HCT116 (cell line): Measurements from ENCODE around the gene H3-3A. TPM values are rescaled to one million over a fixed set of nuclear protein-coding genes. Genes with fewer than 3 reads are reported as not detected.

ENCODE experiments used
- ATAC-seq: fragments of 200-7000 bp; cut with Tn5 transposase; 2 replicates; pipeline ENCODE4 v1.9.1; 2020; ENCODE audit warnings: mild to moderate bottlenecking, moderate library complexity
- BruUV-seq: library from RNA; stranded (reverse); fragments of 400-500 nt; replicated peaks from 2 replicates; lab custom pipeline; 2021; lab: Mats Ljungman, UMichigan
- CTCF ChIA-PET: fragments of 300-600 bp; sonication (Branson Sonifier 250); formaldehyde crosslinking; loops from one replicate; lab custom pipeline; 2021; ENCODE audit warnings: antibody characterized with exemption; lab: Charles Lee
- POLR2A ChIA-PET: fragments of 300-600, 350-600 bp; sonication (Branson Sonifier 250); formaldehyde crosslinking; loops from one replicate; lab custom pipeline; 2021; ENCODE audit warnings: antibody characterized with exemption; lab: Charles Lee
- RAD21 ChIA-PET, 2 experiments: fragments of 300-600 bp; sonication (Branson Sonifier 250); formaldehyde crosslinking; loops; one replicate each; lab custom pipeline; 2023; ENCODE audit warnings: low total read pairs in 2 of 2; ENCODE audit not compliant: uncharacterized antibody in 2 of 2, unreplicated experiment in 2 of 2, low non-redundant PET in 1 of 2; lab: Charles Lee
- DNase-seq: peaks from one replicate; pipeline ENCODE4 v3.0.0-alpha.2; 2010; ENCODE audit warnings: low read depth, low spot score
- H2AFZ ChIP-seq: fragments of 200-600 bp; shearing (Covaris generic), sonication (generic); 2 replicates; pipeline ENCODE4 v1.6.1; 2017; ENCODE audit warnings: low read depth, mixed run types, mixed read lengths, antibody characterized with exemption, low read length; ENCODE audit not compliant: poor library complexity, severe bottlenecking
- H3K27ac ChIP-seq: 2 replicates; pipeline ENCODE4 v1.5.1; 2012; ENCODE audit warnings: low read depth, low read length
- H3K27me3 ChIP-seq: fragments of 200-600 bp; sonication (generic); 2 replicates; pipeline ENCODE4 v1.6.1; 2016; ENCODE audit warnings: mixed run types, low read length, mixed read lengths; ENCODE audit not compliant: insufficient read depth
- H3K36me3 ChIP-seq, 2 experiments: fragments of 200-500 bp in 1 of 2; fragments of 200-600 bp in 1 of 2; sonication (Bioruptor generic) in 1 of 2; sonication (generic) in 1 of 2; 2 replicates each; pipeline versions ENCODE4 v1.5.1 to v1.6.1; 2014 to 2016; ENCODE audit warnings: low read length in 2 of 2, inconsistent platforms in 1 of 2, mixed read lengths in 1 of 2, mixed run types in 1 of 2; ENCODE audit not compliant: insufficient read depth in 2 of 2, control insufficient read depth in 1 of 2
- H3K4me1 ChIP-seq, 2 experiments: fragments of 200-600 bp in 1 of 2; sonication (generic) in 1 of 2; 2 replicates each; pipeline versions ENCODE4 v1.5.1 to v1.6.1; 2012 to 2017; ENCODE audit warnings: low read length in 2 of 2, inconsistent platforms in 1 of 2, mild to moderate bottlenecking in 1 of 2, mixed read lengths in 1 of 2, mixed run types in 1 of 2, moderate library complexity in 1 of 2; ENCODE audit not compliant: insufficient read depth in 2 of 2, control insufficient read depth in 1 of 2
- H3K4me2 ChIP-seq: fragments of 200-600 bp; sonication (generic); 2 replicates; pipeline ENCODE4 v1.6.1; 2017; ENCODE audit warnings: mixed run types, low read length, mixed read lengths
- H3K4me3 ChIP-seq, 2 experiments: fragments of 200-600 bp in 1 of 2; sonication (generic) in 1 of 2; replicated peaks in 1 of 2; 2 replicates each; pipeline ENCODE4 v1.5.1; 2011 to 2016; ENCODE audit warnings: low read length in 2 of 2, control low read depth in 1 of 2, low read depth in 1 of 2, mild to moderate bottlenecking in 1 of 2, mixed read lengths in 1 of 2, mixed run types in 1 of 2
- H3K79me2 ChIP-seq: fragments of 200-600 bp; sonication (generic); 2 replicates; pipeline ENCODE4 v1.6.1; 2017; ENCODE audit warnings: mild to moderate bottlenecking, mixed run types, low read length, moderate library complexity, mixed read lengths; ENCODE audit not compliant: insufficient read depth
- H3K9ac ChIP-seq: fragments of 200-600 bp; sonication (generic); 2 replicates; pipeline ENCODE4 v1.6.1; 2016; ENCODE audit warnings: low read length, mixed read lengths
- H3K9me2 ChIP-seq: fragments of 200-600 bp; sonication (generic), shearing (Covaris generic); 2 replicates; pipeline ENCODE4 v1.6.1; 2017; ENCODE audit warnings: mixed run types, mild to moderate bottlenecking, moderate library complexity; ENCODE audit not compliant: insufficient read depth
- H3K9me3 ChIP-seq, 2 experiments: fragments of 200-500 bp in 1 of 2; fragments of 200-600 bp in 1 of 2; sonication (Bioruptor generic) in 1 of 2; sonication (generic) in 1 of 2; 2 replicates each; pipeline ENCODE4 v1.6.1; 2014 to 2017; ENCODE audit warnings: low read length in 2 of 2, mixed read lengths in 2 of 2, inconsistent platforms in 1 of 2, low read depth in 1 of 2, mild to moderate bottlenecking in 1 of 2, mixed run types in 1 of 2, moderate library complexity in 1 of 2; ENCODE audit not compliant: control insufficient read depth in 1 of 2, insufficient read depth in 1 of 2
- H4K20me1 ChIP-seq: fragments of 200-600 bp; sonication (generic), shearing (Covaris generic); 2 replicates; pipeline ENCODE4 v1.6.1; 2017; ENCODE audit warnings: mixed run types, mild to moderate bottlenecking, moderate library complexity; ENCODE audit not compliant: insufficient read depth
- CBX3 ChIP-seq: IDR thresholded peaks from 2 replicates; pipeline ENCODE4 v1.6.1; 2012; ENCODE audit warnings: low read depth
- CEBPB ChIP-seq: IDR thresholded peaks from 2 replicates; pipeline ENCODE4 v1.6.1; 2012; ENCODE audit warnings: low read depth
- ELF1 ChIP-seq: IDR thresholded peaks from 2 replicates; pipeline ENCODE4 v1.6.1; 2012; ENCODE audit warnings: low read depth, borderline replicate concordance
- EZH2 ChIP-seq: fragments of 200-600 bp; sonication (generic); IDR thresholded peaks from 2 replicates; pipeline ENCODE4 v1.6.1; 2017; ENCODE audit warnings: antibody characterized with exemption, mixed run types
- FOSL1 ChIP-seq: IDR thresholded peaks from 2 replicates; pipeline ENCODE4 v1.6.1; 2012; ENCODE audit warnings: low read depth
- MAX ChIP-seq: IDR thresholded peaks from 2 replicates; pipeline ENCODE4 v1.6.1; 2012
- POLR2A ChIP-seq: IDR thresholded peaks from 2 replicates; pipeline ENCODE4 v1.7.0; 2011; ENCODE audit warnings: borderline replicate concordance; ENCODE audit not compliant: insufficient read depth, insufficient read length; ENCODE audit errors: extremely low read depth
- POLR2AphosphoS5 ChIP-seq: IDR thresholded peaks from 2 replicates; pipeline ENCODE4 v1.6.1; 2011; ENCODE audit warnings: mild to moderate bottlenecking, low read depth, low read length, moderate library complexity
- SIN3A ChIP-seq: IDR thresholded peaks from 2 replicates; pipeline ENCODE4 v1.6.1; 2012; ENCODE audit warnings: low read depth
- ZFX ChIP-seq: fragments of 450-650 bp; IDR thresholded peaks from 2 replicates; pipeline ENCODE4 v1.6.1; 2017
- intact Hi-C: fragments of 100-400 bp; cut with micrococcal nuclease; formaldehyde crosslinking; loops from 2 replicates; pipeline ENCODE4 v1.10.0; 2022
- total RNA-seq: library from RNA; stranded (reverse); gene quantifications from one replicate; pipeline ENCODE4 v1.2.1, GENCODE V29; 2021; ENCODE audit not compliant: unreplicated experiment
- TF ChIP-seq, protein P1 (sequence below): IDR thresholded peaks from 2 replicates; pipeline ENCODE4 v1.6.1; 2012
- TF ChIP-seq, protein P2 (sequence below): IDR thresholded peaks from 2 replicates; pipeline ENCODE4 v1.6.1; 2011; ENCODE audit warnings: mild to moderate bottlenecking, low read length, moderate library complexity; ENCODE audit not compliant: insufficient replicate concordance; ENCODE audit errors: extremely low read depth

H3-3A gene
- total RNA-seq, 1 experiment from 2014 or later = 386 TPM

GRCh38 chr1:226061068-226061840 is 1.3 kb upstream of the H3-3A start:
- ChIA-PET CTCF (no interaction called here), RAD21 (no interaction called here), POLR2A (interaction anchor here (1.1 to 2.2 kb wide), 6 partner anchors 11 to 67 kb away, joined by 3 to 18 read pairs (median 4); partner anchors contain the start of gene SDE2)
- Histone ChIP-seq H3K9ac (peak overlapping the region; percentile 84), H3K4me3 (peak overlapping the region; percentile 69 to 75), H2AFZ (peak overlapping the region; percentile 12), H3K4me1 (peaks cover 6 to 19% of the 10 kb centered on the region in 2 experiments; a peak in 3 of 4 replicates), H3K79me2 (peaks cover 37% of the 10 kb centered on the region), H3K9me3 (no peaks in the 10 kb centered on the region), H3K36me3 (peaks cover 5 to 8% of the 10 kb centered on the region in 2 experiments), H3K4me2 (peak overlapping the region; percentile 94), H3K27me3 (no peaks in the 10 kb centered on the region), H3K27ac (peak overlapping the region; percentile 83), H4K20me1 (peaks cover 21% of the 10 kb centered on the region; the same call in 1 of the 2 replicates), H3K9me2 (no peaks in the 10 kb centered on the region)
- ATAC-seq (no peak), DNase-seq (no peak)
- TSS peak; percentile 72 for BruUV-seq
- intact Hi-C loops = loop anchor here (10.0 kb wide), 1 partner anchor 586 kb away; no protein-coding TSS in a partner anchor
- no peak for TF ChIP-seq ELF1
- 0 out of 2 replicates have a peak, but pooled peaks have one; percentile 17 for TF ChIP-seq SIN3A

DNA sequence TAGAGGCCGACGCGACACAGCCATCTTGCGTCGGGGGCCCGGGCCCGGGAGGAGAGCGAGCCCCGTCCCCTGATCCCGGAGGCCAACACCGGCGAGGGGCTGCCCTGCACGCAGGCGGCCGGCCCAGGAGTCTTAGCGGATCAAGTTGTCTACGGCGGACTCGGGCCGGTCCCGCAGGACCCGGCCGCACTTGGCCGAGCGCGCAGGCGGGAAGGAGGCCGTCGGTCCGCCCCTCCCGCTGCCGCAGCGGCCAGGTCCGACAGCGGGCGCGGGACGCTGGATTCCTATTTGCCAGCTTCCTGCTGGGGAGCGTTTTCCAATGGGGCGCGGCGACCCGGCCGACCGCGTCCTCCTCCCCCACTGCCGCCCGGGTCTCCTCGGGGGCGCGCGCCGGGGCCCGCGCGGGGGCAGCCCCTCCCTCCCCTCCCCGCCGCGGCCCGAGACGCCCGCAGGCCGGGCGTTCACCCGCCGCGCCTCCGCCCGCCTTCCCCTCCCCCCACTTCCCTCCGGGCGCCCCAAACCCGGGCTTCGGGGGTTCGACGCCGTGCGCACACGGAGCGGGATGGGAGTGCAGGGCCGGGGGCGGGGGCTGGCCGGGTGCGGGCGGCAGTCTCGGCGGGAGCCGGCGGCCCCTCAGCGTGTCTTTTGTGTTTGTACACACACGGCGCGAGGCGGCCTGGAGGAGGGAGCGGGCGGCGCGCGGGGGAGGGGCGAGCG is 517 bp upstream of the H3-3A start:
- H3K27me3 ChIP-seq = no peaks in the 10 kb centered on the region
- H3K36me3 ChIP-seq = peaks cover 13 to 16% of the 10 kb centered on the region in 2 experiments
- peak overlapping the region; percentile 83 for H3K27ac ChIP-seq
- peak overlapping the region; percentile 94 for H3K4me2 ChIP-seq
- BruUV-seq = no TSS peak
- H3K4me1 ChIP-seq = peaks cover 6 to 19% of the 10 kb centered on the region in 2 experiments; a peak in 3 of 4 replicates
- peak overlapping the region; percentile 69 to 75 for H3K4me3 ChIP-seq
- CTCF ChIA-PET = interaction anchor here (0.6 to 1.4 kb wide), 6 partner anchors 10 to 75 kb away, joined by 3 to 7 read pairs (median 3); no protein-coding TSS in a partner anchor
- RAD21 ChIA-PET = interaction anchor here (0.6 to 1.0 kb wide), 2 partner anchors 63 to 75 kb away, joined by 3 to 7 read pairs; no protein-coding TSS in a partner anchor
- intact Hi-C loops = loop anchor here (1.0 to 10.0 kb wide), 2 partner anchors 63 to 587 kb away; partner anchors contain the start of gene SDE2
- no peaks in the 10 kb centered on the region for H3K9me3 ChIP-seq
- H4K20me1 ChIP-seq = peaks cover 26% of the 10 kb centered on the region; the same call in 1 of the 2 replicates
- peaks cover 44% of the 10 kb centered on the region for H3K79me2 ChIP-seq
- TF ChIP-seq CEBPB (no peak; the same call in 1 of the 2 replicates), EZH2 (no peak), POLR2AphosphoS5 (peak; percentile 71), CBX3 (peak; percentile 72), POLR2A (peak; percentile 65), FOSL1 (no peak), SIN3A (peak; percentile 26), ZFX (peak; percentile 92), MAX (peak; percentile 68)
- TF ChIP-seq, protein P1, sequence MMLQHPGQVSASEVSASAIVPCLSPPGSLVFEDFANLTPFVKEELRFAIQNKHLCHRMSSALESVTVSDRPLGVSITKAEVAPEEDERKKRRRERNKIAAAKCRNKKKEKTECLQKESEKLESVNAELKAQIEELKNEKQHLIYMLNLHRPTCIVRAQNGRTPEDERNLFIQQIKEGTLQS = no peak
- TF ChIP-seq, protein P2, sequence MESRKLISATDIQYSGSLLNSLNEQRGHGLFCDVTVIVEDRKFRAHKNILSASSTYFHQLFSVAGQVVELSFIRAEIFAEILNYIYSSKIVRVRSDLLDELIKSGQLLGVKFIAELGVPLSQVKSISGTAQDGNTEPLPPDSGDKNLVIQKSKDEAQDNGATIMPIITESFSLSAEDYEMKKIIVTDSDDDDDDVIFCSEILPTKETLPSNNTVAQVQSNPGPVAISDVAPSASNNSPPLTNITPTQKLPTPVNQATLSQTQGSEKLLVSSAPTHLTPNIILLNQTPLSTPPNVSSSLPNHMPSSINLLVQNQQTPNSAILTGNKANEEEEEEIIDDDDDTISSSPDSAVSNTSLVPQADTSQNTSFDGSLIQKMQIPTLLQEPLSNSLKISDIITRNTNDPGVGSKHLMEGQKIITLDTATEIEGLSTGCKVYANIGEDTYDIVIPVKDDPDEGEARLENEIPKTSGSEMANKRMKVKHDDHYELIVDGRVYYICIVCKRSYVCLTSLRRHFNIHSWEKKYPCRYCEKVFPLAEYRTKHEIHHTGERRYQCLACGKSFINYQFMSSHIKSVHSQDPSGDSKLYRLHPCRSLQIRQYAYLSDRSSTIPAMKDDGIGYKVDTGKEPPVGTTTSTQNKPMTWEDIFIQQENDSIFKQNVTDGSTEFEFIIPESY = peak; percentile 7
- TF ChIP-seq, all 23 proteins: peak for 7
- peak; percentile 75 for ATAC-seq
- H3K9me2 ChIP-seq = no peaks in the 10 kb centered on the region
- DNase-seq = no peak
- peak overlapping the region; percentile 12 for H2AFZ ChIP-seq
- H3K9ac ChIP-seq = peak overlapping the region; percentile 84
- POLR2A ChIA-PET = interaction anchor here (0.8 to 2.2 kb wide), 18 partner anchors 9 to 407 kb away, joined by 3 to 18 read pairs (median 3); partner anchors contain the start of genes PYCR2 and SDE2
